ENCODE results near the gene CDKL1.
A peak's percentile ranks its signal among the peaks of the same experiment; 100 is the strongest.

CDKL1 gene

GRCh38 chr14:50396631-50397389 is at the start of gene CDKL1:
Gene CDKL1, minus strand, starts transcription at chr14:50396881. Its CDS starts 1,013 bp downstream, at chr14:50395868.
- H2AFZ ChIP-seq (ENCODE audit: low read depth, low read length), result peak within 1 kb of the TSS; percentile 69
- 0 out of 2 replicates have a peak within 1 kb of the TSS, but pooled peaks have one; percentile 32 for H3K27ac ChIP-seq (ENCODE audit: low read length)
- no peaks in the 10 kb centered on the region for H3K36me3 ChIP-seq (ENCODE audit: insufficient read depth, low read length)
- H3K4me2 ChIP-seq (ENCODE audit: insufficient read depth, low read length), result peak within 1 kb of the TSS; percentile 99
- H3K27me3 ChIP-seq (ENCODE audit: insufficient read depth, low read length, poor library complexity), result peaks cover 10% of the 10 kb centered on the region
- no peaks in the 10 kb centered on the region for H3K79me2 ChIP-seq (ENCODE audit: insufficient read depth, low read length)
- H3K4me1 ChIP-seq (ENCODE audit: insufficient read depth, low read length), result peaks cover 23% of the 10 kb centered on the region
- H3K9me3 ChIP-seq (ENCODE audit: insufficient read depth, low read length, severe bottlenecking), result no peaks in the 10 kb centered on the region
- H3K9ac ChIP-seq (ENCODE audit: low read depth, low read length), result peak within 1 kb of the TSS; percentile 60
- TF ChIP-seq, protein P1, sequence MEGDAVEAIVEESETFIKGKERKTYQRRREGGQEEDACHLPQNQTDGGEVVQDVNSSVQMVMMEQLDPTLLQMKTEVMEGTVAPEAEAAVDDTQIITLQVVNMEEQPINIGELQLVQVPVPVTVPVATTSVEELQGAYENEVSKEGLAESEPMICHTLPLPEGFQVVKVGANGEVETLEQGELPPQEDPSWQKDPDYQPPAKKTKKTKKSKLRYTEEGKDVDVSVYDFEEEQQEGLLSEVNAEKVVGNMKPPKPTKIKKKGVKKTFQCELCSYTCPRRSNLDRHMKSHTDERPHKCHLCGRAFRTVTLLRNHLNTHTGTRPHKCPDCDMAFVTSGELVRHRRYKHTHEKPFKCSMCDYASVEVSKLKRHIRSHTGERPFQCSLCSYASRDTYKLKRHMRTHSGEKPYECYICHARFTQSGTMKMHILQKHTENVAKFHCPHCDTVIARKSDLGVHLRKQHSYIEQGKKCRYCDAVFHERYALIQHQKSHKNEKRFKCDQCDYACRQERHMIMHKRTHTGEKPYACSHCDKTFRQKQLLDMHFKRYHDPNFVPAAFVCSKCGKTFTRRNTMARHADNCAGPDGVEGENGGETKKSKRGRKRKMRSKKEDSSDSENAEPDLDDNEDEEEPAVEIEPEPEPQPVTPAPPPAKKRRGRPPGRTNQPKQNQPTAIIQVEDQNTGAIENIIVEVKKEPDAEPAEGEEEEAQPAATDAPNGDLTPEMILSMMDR (IDR thresholded peaks at IDR 0.05; ENCODE audit: borderline replicate concordance, extremely low read depth, low read length, poor library complexity, severe bottlenecking), result no peak
- peak; percentile 72 for TF ChIP-seq EZH2 (IDR thresholded peaks at IDR 0.05; ENCODE audit: borderline replicate concordance, low read depth, low read length, severe bottlenecking)
- no peaks in the 10 kb centered on the region for H4K20me1 ChIP-seq (ENCODE audit: insufficient read depth, low read length)
- peak within 1 kb of the TSS; percentile 28 to 62; a peak in 3 of 4 replicates for H3K4me3 ChIP-seq (ENCODE audit: low read depth in 1 of 2, low read length in 2 of 2)
- peak; percentile 69 for DNase-seq
- ATAC-seq (ENCODE audit: insufficient read depth, low read depth), result peak; percentile 83

- no peak for DNase-seq
- no peak overlapping the region for H3K27ac ChIP-seq (ENCODE audit: low read length)
- H3K4me3 ChIP-seq (ENCODE audit: low read depth in 1 of 2, low read length in 2 of 2), result no peak overlapping the region
- peaks cover 65% of the 10 kb centered on the region for H3K36me3 ChIP-seq (ENCODE audit: insufficient read depth, low read length)
- no peaks in the 10 kb centered on the region for H4K20me1 ChIP-seq (ENCODE audit: insufficient read depth, low read length)
- no peak overlapping the region for H2AFZ ChIP-seq (ENCODE audit: low read depth, low read length)
- H3K27me3 ChIP-seq (ENCODE audit: insufficient read depth, low read length, poor library complexity), result no peaks in the 10 kb centered on the region
- H3K79me2 ChIP-seq (ENCODE audit: insufficient read depth, low read length), result no peaks in the 10 kb centered on the region
- peaks cover 10% of the 10 kb centered on the region for H3K9me3 ChIP-seq (ENCODE audit: insufficient read depth, low read length, severe bottlenecking)
- H3K4me2 ChIP-seq (ENCODE audit: insufficient read depth, low read length), result no peak overlapping the region
- TF ChIP-seq, protein P1 (IDR thresholded peaks at IDR 0.05; ENCODE audit: borderline replicate concordance, extremely low read depth, low read length, poor library complexity, severe bottlenecking), result no peak
- no peak for TF ChIP-seq EZH2 (IDR thresholded peaks at IDR 0.05; ENCODE audit: borderline replicate concordance, low read depth, low read length, severe bottlenecking)
- no peak for ATAC-seq (ENCODE audit: insufficient read depth, low read depth)
- H3K4me1 ChIP-seq (ENCODE audit: insufficient read depth, low read length), result no peaks in the 10 kb centered on the region
- no peak overlapping the region for H3K9ac ChIP-seq (ENCODE audit: low read depth, low read length)
These were observed 37.8 kb upstream of the CDKL1 start for GRCh38 chr14:50434528-50434927.

- peaks cover 2% of the 10 kb centered on the region for H3K9me3 ChIP-seq (ENCODE audit: insufficient read depth, low read length, severe bottlenecking)
- H3K27me3 ChIP-seq (ENCODE audit: insufficient read depth, low read length, poor library complexity), result no peaks in the 10 kb centered on the region
- TF ChIP-seq EZH2 (IDR thresholded peaks at IDR 0.05; ENCODE audit: borderline replicate concordance, low read depth, low read length, severe bottlenecking), result no peak
- TF ChIP-seq, protein P1 (IDR thresholded peaks at IDR 0.05; ENCODE audit: borderline replicate concordance, extremely low read depth, low read length, poor library complexity, severe bottlenecking), result no peak
- no peaks in the 10 kb centered on the region for H4K20me1 ChIP-seq (ENCODE audit: insufficient read depth, low read length)
- DNase-seq (no peak), ATAC-seq (ENCODE audit: insufficient read depth, low read depth) (no peak)
- H3K4me3 ChIP-seq (ENCODE audit: low read depth in 1 of 2, low read length in 2 of 2), result no peak overlapping the region
- no peak overlapping the region for H3K27ac ChIP-seq (ENCODE audit: low read length)
- no peaks in the 10 kb centered on the region for H3K79me2 ChIP-seq (ENCODE audit: insufficient read depth, low read length)
- H3K4me2 ChIP-seq (ENCODE audit: insufficient read depth, low read length), result no peak overlapping the region
- no peak overlapping the region for H3K9ac ChIP-seq (ENCODE audit: low read depth, low read length)
- H3K4me1 ChIP-seq (ENCODE audit: insufficient read depth, low read length), result no peaks in the 10 kb centered on the region
- H2AFZ ChIP-seq (ENCODE audit: low read depth, low read length), result no peak overlapping the region
- H3K36me3 ChIP-seq (ENCODE audit: insufficient read depth, low read length), result peaks cover 44% of the 10 kb centered on the region
These were observed 35.5 kb upstream of the CDKL1 start for GRCh38 chr14:50432131-50432530.

Data from DND-41 (cell line).